ENCODE measurements around the gene NUPR1. TPM values are rescaled to one million over a fixed set of nuclear protein-coding genes. Genes with fewer than 3 reads are reported as not detected.
A peak's percentile ranks its signal among the peaks of the same experiment; 100 is the strongest.

Gene NUPR1
- total RNA-seq, 3 donors from 2014 or later (not counting 1 experiment from before 2014, with no cell fraction given) = not detected

DNA sequence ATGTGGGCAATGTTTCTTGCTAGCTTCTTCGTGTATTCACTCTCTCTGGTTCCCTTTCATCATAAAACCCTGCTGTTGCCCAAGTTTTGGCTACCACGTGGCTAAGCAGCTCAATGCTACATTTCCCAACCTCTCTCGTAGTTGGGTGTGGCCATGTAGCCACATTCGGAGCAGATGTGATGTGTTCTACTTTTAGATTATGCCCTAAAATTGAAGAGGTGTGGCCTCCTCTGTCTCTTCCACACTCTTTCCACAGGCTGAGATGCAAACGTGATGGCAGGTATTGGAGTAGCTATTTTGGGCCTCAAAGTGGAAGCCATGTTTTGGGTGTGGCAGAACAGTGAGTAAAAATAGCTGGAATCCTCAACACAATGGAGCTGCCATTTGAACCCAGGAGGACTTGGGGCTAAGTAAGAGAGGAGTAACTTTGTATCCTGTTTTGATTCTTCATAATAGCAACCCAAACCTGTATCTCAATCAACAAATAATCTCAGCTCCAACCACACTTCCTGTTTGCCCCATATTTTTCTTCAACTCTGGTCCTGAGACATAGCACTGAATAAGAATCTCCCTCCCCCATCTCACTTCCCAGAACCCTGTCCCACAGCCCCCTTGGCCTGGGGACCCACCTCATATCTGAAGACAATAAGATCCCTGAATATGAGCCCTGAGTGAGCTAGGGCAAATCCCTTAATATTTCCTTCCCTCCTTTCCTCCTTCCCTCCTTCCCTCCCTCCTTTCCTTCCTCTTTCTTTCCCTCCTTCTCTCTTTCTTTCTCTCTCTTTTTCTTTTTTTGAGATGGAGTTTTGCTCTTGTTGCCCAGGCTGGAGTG is 4.0 kb downstream of the NUPR1 start:
- Mint-ChIP-seq H3K27me3 (ENCODE audit: low read depth in 2 of 2) (no peaks in the 10 kb centered on the region), H3K4me1 (peaks cover 17% of the 10 kb centered on the region in 2 donors), H3K9me3 (no peaks in the 10 kb centered on the region), H3K4me3 (peak overlapping the region; percentile 62), H3K36me3 (no peaks in the 10 kb centered on the region), H3K27ac (peak overlapping the region; percentile 76 to 81)
- Histone ChIP-seq H3K27me3 (ENCODE audit: control insufficient read depth, insufficient read depth, low read length) (no peaks in the 10 kb centered on the region), H3K36me3 (ENCODE audit: control insufficient read depth, insufficient read depth, low read length) (no peaks in the 10 kb centered on the region), H3K27ac (ENCODE audit: low read length) (no peak overlapping the region), H3K9me3 (ENCODE audit: control insufficient read depth, insufficient read depth, low read length) (no peaks in the 10 kb centered on the region), H3K4me1 (ENCODE audit: control insufficient read depth, insufficient read depth, low read length) (peaks cover 15% of the 10 kb centered on the region), H3K4me3 (ENCODE audit: low read length) (no peak overlapping the region)
- DNase-seq (peak in 1 of 2 donors; percentile 48), ATAC-seq (peak; percentile 52 to 63 (median 58))
- TF ChIP-seq, protein P1, sequence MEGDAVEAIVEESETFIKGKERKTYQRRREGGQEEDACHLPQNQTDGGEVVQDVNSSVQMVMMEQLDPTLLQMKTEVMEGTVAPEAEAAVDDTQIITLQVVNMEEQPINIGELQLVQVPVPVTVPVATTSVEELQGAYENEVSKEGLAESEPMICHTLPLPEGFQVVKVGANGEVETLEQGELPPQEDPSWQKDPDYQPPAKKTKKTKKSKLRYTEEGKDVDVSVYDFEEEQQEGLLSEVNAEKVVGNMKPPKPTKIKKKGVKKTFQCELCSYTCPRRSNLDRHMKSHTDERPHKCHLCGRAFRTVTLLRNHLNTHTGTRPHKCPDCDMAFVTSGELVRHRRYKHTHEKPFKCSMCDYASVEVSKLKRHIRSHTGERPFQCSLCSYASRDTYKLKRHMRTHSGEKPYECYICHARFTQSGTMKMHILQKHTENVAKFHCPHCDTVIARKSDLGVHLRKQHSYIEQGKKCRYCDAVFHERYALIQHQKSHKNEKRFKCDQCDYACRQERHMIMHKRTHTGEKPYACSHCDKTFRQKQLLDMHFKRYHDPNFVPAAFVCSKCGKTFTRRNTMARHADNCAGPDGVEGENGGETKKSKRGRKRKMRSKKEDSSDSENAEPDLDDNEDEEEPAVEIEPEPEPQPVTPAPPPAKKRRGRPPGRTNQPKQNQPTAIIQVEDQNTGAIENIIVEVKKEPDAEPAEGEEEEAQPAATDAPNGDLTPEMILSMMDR (IDR thresholded peaks at IDR 0.05) = no peak
- WGBS (ENCODE audit: insufficient coverage) = 43% methylated on average over 1 of the region's 5 CpGs
- intact Hi-C loops (cut with micrococcal nuclease) = no loop called here

GRCh38 chr16:28532940-28533647 is 5.7 kb downstream of the NUPR1 start:
- Histone ChIP-seq H3K4me1 (ENCODE audit: control insufficient read depth, insufficient read depth, low read length) (peaks cover 15% of the 10 kb centered on the region), H3K36me3 (ENCODE audit: control insufficient read depth, insufficient read depth, low read length) (no peaks in the 10 kb centered on the region), H3K4me3 (ENCODE audit: low read length) (no peak overlapping the region), H3K27me3 (ENCODE audit: control insufficient read depth, insufficient read depth, low read length) (no peaks in the 10 kb centered on the region), H3K27ac (ENCODE audit: low read length) (no peak overlapping the region), H3K9me3 (ENCODE audit: control insufficient read depth, insufficient read depth, low read length) (no peaks in the 10 kb centered on the region)
- Mint-ChIP-seq H3K4me1 (peaks cover 17% of the 10 kb centered on the region in 2 donors), H3K27ac (peak overlapping the region in 1 of 2 donors; percentile 45), H3K4me3 (no peak overlapping the region), H3K36me3 (no peaks in the 10 kb centered on the region), H3K9me3 (no peaks in the 10 kb centered on the region), H3K27me3 (ENCODE audit: low read depth in 2 of 2) (no peaks in the 10 kb centered on the region)
- intact Hi-C loops (cut with micrococcal nuclease) = no loop called here
- ATAC-seq (no peak), DNase-seq (no peak)
- 89% methylated on average over 5 of the region's 5 CpGs for WGBS (ENCODE audit: insufficient coverage)
- TF ChIP-seq, protein P1 (IDR thresholded peaks at IDR 0.05) = no peak

DNA sequence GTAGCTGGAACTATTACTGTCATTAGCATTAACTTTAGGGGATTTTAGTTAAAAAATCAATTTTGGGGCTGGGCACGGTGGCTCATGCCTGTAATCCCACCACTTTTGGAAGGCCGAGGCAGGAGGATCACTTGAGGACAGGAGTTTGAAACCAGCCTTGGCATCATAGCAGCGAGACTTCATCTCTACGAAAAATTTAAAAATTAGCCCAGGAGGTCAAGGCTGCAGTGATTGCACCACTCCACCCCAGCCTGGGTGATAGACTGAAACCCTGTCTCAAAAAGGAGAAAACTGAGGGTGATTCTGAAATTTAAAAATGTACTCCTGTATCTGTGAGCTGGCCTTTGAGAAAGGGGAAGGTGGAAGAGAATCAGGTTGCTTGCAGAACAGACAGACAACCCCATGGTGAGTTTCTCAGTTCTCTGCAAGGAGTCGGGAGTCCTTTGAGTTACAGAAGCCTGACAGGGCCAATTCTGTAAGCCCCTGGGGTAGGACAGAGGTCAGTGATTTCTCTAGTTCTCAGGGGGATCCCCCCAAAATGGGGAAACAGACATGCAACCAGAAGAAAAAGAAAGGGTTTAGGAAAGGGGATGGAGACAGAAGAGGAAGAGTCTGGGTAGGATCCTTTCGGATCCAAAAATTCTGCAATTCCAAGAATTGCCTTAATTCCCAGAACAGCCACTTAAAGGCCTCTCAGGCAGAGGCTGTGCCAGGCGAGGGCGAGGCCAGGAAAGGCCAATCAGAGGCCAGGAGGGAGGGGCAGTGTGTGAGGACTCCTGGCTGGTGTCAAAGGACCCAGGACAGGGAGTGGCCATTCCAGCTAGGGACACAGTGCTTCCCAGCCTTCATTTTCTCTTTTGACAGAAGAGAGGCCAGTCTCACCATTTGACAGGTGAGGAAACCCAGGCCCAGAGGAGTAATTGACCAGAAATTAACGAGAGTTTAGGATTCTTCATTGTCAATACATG is 6.7 kb downstream of the NUPR1 start:
- no peaks in the 10 kb centered on the region for H3K36me3 Mint-ChIP-seq
- H3K27me3 Mint-ChIP-seq (ENCODE audit: low read depth in 2 of 2) = no peaks in the 10 kb centered on the region
- DNase-seq = no peak
- peaks cover 15% of the 10 kb centered on the region for H3K4me1 ChIP-seq (ENCODE audit: control insufficient read depth, insufficient read depth, low read length)
- no peaks in the 10 kb centered on the region for H3K36me3 ChIP-seq (ENCODE audit: control insufficient read depth, insufficient read depth, low read length)
- peaks cover 17% of the 10 kb centered on the region in 2 donors for H3K4me1 Mint-ChIP-seq
- no peaks in the 10 kb centered on the region for H3K9me3 ChIP-seq (ENCODE audit: control insufficient read depth, insufficient read depth, low read length)
- H3K27me3 ChIP-seq (ENCODE audit: control insufficient read depth, insufficient read depth, low read length) = no peaks in the 10 kb centered on the region
- H3K27ac ChIP-seq (ENCODE audit: low read length) = no peak overlapping the region
- WGBS (ENCODE audit: insufficient coverage) = 87% methylated on average over 9 of the region's 9 CpGs
- TF ChIP-seq, protein P1 (IDR thresholded peaks at IDR 0.05) = no peak
- ATAC-seq = no peak
- no peaks in the 10 kb centered on the region for H3K9me3 Mint-ChIP-seq
- intact Hi-C loops (cut with micrococcal nuclease) = no loop called here
- no peak overlapping the region for H3K27ac Mint-ChIP-seq
- H3K4me3 ChIP-seq (ENCODE audit: low read length) = no peak overlapping the region
- no peak overlapping the region for H3K4me3 Mint-ChIP-seq
